ENCODE results near the gene GPR156.
A peak's percentile ranks its signal among the peaks of the same experiment; 100 is the strongest.

GPR156 gene

DNA sequence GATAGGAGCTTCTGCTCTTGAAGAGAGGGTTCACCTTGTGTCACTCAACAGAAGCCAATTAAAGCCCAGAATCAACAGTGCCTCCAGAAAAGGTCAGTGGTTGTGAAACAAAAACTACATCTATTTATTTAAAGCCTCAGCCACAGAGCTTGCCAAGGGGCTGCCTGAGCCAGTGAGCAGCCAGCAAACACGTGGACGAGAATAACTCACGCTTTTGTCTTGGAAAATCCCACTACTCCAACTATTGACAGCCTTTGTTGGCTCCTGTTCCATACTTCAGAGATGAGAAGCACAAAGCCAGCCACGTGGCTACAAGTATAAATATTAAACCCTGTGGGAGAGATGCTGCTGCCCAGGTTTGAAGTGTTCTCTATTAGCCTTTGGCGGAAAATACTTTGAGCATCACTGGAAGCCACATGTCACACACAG lies 10.3 kb downstream of the GPR156 start:
- Histone ChIP-seq H3K9me3 (ENCODE audit: control insufficient read depth, insufficient read depth, low read length) (no peaks in the 10 kb centered on the region), H3K4me3 (ENCODE audit: low read depth, low read length) (no peak overlapping the region), H3K4me1 (ENCODE audit: control insufficient read depth, insufficient read depth, low read length) (no peaks in the 10 kb centered on the region), H3K27ac (ENCODE audit: low read depth, low read length) (no peak overlapping the region), H3K36me3 (ENCODE audit: control insufficient read depth, insufficient read depth, low read length) (no peaks in the 10 kb centered on the region), H3K27me3 (ENCODE audit: control insufficient read depth, insufficient read depth, low read length) (no peaks in the 10 kb centered on the region), H3K9ac (ENCODE audit: low read depth, low read length) (no peak overlapping the region)

DNA sequence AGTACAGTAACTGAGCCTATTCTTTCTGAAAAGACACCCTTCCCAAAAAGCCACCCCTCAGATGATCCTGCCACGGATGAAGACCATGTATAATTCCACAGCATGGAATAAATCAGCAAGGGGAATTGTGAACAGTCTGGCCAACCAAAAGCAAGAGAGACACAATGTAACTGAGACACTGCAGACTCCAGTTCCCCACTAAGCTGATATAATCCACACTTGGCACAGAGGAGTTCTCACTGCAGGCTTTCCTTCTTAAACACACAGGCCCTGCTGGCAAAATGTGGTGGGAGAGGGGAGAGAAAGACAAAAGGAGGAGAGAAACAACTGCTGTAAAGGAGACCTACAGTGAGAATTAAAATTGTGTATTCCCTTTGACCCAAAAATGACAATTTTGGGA lies 12.7 kb downstream of the GPR156 start:
- Histone ChIP-seq H3K36me3 (ENCODE audit: control insufficient read depth, insufficient read depth, low read length) (no peaks in the 10 kb centered on the region), H3K4me1 (ENCODE audit: control insufficient read depth, insufficient read depth, low read length) (no peaks in the 10 kb centered on the region), H3K27me3 (ENCODE audit: control insufficient read depth, insufficient read depth, low read length) (no peaks in the 10 kb centered on the region), H3K9ac (ENCODE audit: low read depth, low read length) (no peak overlapping the region), H3K9me3 (ENCODE audit: control insufficient read depth, insufficient read depth, low read length) (no peaks in the 10 kb centered on the region), H3K4me3 (ENCODE audit: low read depth, low read length) (no peak overlapping the region), H3K27ac (ENCODE audit: low read depth, low read length) (no peak overlapping the region)

DNA sequence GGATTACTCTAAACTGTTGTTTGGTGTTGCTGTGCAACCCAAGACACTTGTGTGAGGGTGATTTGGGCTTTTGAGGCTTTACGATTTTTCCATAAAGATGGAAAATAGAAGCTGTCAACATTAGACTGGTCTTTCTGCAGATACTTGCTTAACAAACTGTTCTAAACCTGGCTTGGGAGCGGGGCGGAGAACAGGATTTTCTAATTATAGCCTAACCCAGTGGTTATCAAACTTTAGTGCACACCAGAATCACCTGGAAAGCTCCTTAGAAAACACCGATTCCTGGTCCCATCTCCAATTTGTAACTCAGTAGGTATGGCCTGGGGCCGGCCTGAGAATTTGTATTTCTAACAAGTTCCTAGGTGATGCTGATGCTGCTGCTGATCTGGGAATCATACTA lies 19.0 kb downstream of the GPR156 start:
- Histone ChIP-seq H3K4me1 (ENCODE audit: control insufficient read depth, insufficient read depth, low read length) (peaks cover 6% of the 10 kb centered on the region; the same call in 1 of the 2 replicates), H3K36me3 (ENCODE audit: control insufficient read depth, insufficient read depth, low read length) (no peaks in the 10 kb centered on the region), H3K27me3 (ENCODE audit: control insufficient read depth, insufficient read depth, low read length) (no peaks in the 10 kb centered on the region), H3K9ac (ENCODE audit: low read depth, low read length) (no peak overlapping the region), H3K9me3 (ENCODE audit: control insufficient read depth, insufficient read depth, low read length) (no peaks in the 10 kb centered on the region), H3K4me3 (ENCODE audit: low read depth, low read length) (no peak overlapping the region), H3K27ac (ENCODE audit: low read depth, low read length) (no peak overlapping the region)

DNA sequence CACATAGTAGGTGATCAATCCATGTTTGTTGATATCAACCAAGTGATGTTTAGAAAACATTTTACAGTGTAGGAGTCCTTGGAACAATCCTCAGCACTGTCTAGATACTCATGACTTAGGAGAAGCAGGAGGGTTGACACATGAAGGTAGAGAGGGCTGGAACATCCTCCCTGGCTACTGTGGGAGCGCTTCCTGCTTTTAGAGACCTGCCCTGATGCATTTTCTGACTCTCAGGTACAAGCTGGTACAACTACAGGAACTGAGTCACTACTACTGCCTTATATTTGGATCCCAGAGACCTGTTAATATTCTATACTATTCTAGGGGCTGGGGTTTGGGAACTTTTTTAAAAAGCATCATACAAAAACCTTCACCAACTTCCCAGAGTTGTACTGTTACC lies 20.1 kb downstream of the GPR156 start:
- no peak overlapping the region for H3K9ac ChIP-seq (ENCODE audit: low read depth, low read length)
- H3K27me3 ChIP-seq (ENCODE audit: control insufficient read depth, insufficient read depth, low read length): no peaks in the 10 kb centered on the region

DNA sequence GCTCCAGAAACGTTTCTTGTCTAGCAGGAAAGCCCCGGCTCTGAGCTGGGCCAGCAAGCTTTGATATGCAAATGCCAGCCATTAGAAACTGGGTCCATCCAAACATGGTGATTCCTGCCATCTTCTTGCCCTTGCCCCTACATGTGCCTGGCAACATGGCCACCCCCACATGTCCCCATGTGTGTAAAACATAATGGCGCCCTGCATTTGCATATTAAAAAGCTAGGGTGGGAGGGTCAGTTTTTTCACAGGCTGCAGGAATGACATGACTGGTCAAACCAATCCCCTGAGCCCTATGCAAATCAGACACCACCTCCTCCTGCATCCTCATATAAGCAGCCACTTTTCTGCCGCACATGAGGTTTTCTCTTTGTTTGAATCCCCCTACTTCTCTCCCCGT lies 21.2 kb downstream of the GPR156 start:
- no peaks in the 10 kb centered on the region for H3K27me3 ChIP-seq (ENCODE audit: control insufficient read depth, insufficient read depth, low read length)
- H3K9me3 ChIP-seq (ENCODE audit: control insufficient read depth, insufficient read depth, low read length): no peaks in the 10 kb centered on the region
- H3K36me3 ChIP-seq (ENCODE audit: control insufficient read depth, insufficient read depth, low read length): no peaks in the 10 kb centered on the region
- H3K4me1 ChIP-seq (ENCODE audit: control insufficient read depth, insufficient read depth, low read length): peaks cover 6% of the 10 kb centered on the region; the same call in 1 of the 2 replicates
- no peak overlapping the region for H3K9ac ChIP-seq (ENCODE audit: low read depth, low read length)
- H3K4me3 ChIP-seq (ENCODE audit: low read depth, low read length): no peak overlapping the region
- H3K27ac ChIP-seq (ENCODE audit: low read depth, low read length): no peak overlapping the region

More for the DNA sequence above, 20.1 kb downstream of the GPR156 start:
- no peak overlapping the region for H3K4me3 ChIP-seq (ENCODE audit: low read depth, low read length)
- H3K9me3 ChIP-seq (ENCODE audit: control insufficient read depth, insufficient read depth, low read length): no peaks in the 10 kb centered on the region
- H3K27ac ChIP-seq (ENCODE audit: low read depth, low read length): no peak overlapping the region
- no peaks in the 10 kb centered on the region for H3K36me3 ChIP-seq (ENCODE audit: control insufficient read depth, insufficient read depth, low read length)
- H3K4me1 ChIP-seq (ENCODE audit: control insufficient read depth, insufficient read depth, low read length): peaks cover 6% of the 10 kb centered on the region; the same call in 1 of the 2 replicates

DNA sequence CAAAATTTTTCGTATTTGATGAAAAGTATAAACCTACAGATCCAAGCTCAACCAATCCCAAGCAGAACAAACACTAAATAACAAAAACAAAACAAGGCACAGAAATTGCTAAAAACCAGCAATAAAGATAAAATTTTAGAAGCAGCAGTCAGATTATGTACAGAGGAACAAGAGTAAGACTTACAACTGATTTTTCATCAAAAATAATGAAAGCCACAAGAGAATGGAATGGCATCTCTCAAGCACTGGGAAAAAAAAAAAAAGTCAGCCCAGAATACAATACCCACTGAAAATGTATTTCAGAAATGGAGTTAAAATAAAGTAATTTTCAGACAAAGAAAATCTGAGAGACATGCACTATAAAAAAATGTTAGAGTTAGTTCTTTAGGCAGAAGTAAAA lies 27.0 kb downstream of the GPR156 start:
- no peak overlapping the region for H3K4me3 ChIP-seq (ENCODE audit: low read depth, low read length)
- no peak overlapping the region for H3K27ac ChIP-seq (ENCODE audit: low read depth, low read length)
- no peak overlapping the region for H3K9ac ChIP-seq (ENCODE audit: low read depth, low read length)
- H3K27me3 ChIP-seq (ENCODE audit: control insufficient read depth, insufficient read depth, low read length): no peaks in the 10 kb centered on the region
- peaks cover under 1% of the 10 kb centered on the region; the same call in 1 of the 2 replicates for H3K4me1 ChIP-seq (ENCODE audit: control insufficient read depth, insufficient read depth, low read length)
- no peaks in the 10 kb centered on the region for H3K36me3 ChIP-seq (ENCODE audit: control insufficient read depth, insufficient read depth, low read length)
- peaks cover 9% of the 10 kb centered on the region for H3K9me3 ChIP-seq (ENCODE audit: control insufficient read depth, insufficient read depth, low read length)

- Histone ChIP-seq H3K4me3 (ENCODE audit: low read depth, low read length) (no peak overlapping the region), H3K4me1 (ENCODE audit: control insufficient read depth, insufficient read depth, low read length) (no peaks in the 10 kb centered on the region), H3K9ac (ENCODE audit: low read depth, low read length) (no peak overlapping the region), H3K27ac (ENCODE audit: low read depth, low read length) (no peak overlapping the region), H3K9me3 (ENCODE audit: control insufficient read depth, insufficient read depth, low read length) (no peaks in the 10 kb centered on the region), H3K27me3 (ENCODE audit: control insufficient read depth, insufficient read depth, low read length) (no peaks in the 10 kb centered on the region), H3K36me3 (ENCODE audit: control insufficient read depth, insufficient read depth, low read length) (no peaks in the 10 kb centered on the region)
Measured at GRCh38 chr3:120245386-120245785, 39.6 kb downstream of the GPR156 start.

- H3K9ac ChIP-seq (ENCODE audit: low read depth, low read length): no peak overlapping the region
- no peaks in the 10 kb centered on the region for H3K4me1 ChIP-seq (ENCODE audit: control insufficient read depth, insufficient read depth, low read length)
- H3K36me3 ChIP-seq (ENCODE audit: control insufficient read depth, insufficient read depth, low read length): no peaks in the 10 kb centered on the region
- no peaks in the 10 kb centered on the region for H3K27me3 ChIP-seq (ENCODE audit: control insufficient read depth, insufficient read depth, low read length)
- no peak overlapping the region for H3K4me3 ChIP-seq (ENCODE audit: low read depth, low read length)
- H3K9me3 ChIP-seq (ENCODE audit: control insufficient read depth, insufficient read depth, low read length): no peaks in the 10 kb centered on the region
- peak overlapping the region; percentile 52 for H3K27ac ChIP-seq (ENCODE audit: low read depth, low read length)
Measured at GRCh38 chr3:120244834-120245225, 40.2 kb downstream of the GPR156 start.

DNA sequence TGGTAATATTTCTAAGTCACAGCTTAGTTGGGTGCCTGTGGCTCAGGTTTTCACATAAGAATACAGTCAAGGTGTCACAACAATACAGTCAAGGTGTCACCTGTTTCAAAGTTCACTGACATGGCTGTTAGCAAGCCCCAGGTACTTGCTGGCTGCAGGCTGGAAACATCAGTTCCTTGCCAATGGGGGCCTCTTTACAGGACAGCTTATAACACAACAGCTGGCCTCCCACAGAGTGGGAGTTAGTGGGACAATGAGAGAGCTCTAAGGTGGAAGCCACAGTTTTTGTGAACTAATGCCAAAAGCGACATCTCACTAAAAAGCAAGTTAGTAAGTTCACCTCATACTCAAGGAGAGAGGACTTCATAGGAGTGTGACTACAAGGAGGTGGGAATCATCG lies 45.4 kb downstream of the GPR156 start:
- Histone ChIP-seq H3K36me3 (ENCODE audit: control insufficient read depth, insufficient read depth, low read length) (no peaks in the 10 kb centered on the region), H3K27me3 (ENCODE audit: control insufficient read depth, insufficient read depth, low read length) (no peaks in the 10 kb centered on the region), H3K9ac (ENCODE audit: low read depth, low read length) (no peak overlapping the region), H3K4me3 (ENCODE audit: low read depth, low read length) (no peak overlapping the region), H3K9me3 (ENCODE audit: control insufficient read depth, insufficient read depth, low read length) (no peaks in the 10 kb centered on the region), H3K27ac (ENCODE audit: low read depth, low read length) (no peak overlapping the region), H3K4me1 (ENCODE audit: control insufficient read depth, insufficient read depth, low read length) (peaks cover 3% of the 10 kb centered on the region; the same call in 1 of the 2 replicates)

- Histone ChIP-seq H3K9ac (ENCODE audit: low read depth, low read length) (no peak overlapping the region), H3K4me1 (ENCODE audit: control insufficient read depth, insufficient read depth, low read length) (peaks cover 10% of the 10 kb centered on the region), H3K27ac (ENCODE audit: low read depth, low read length) (no peak overlapping the region), H3K36me3 (ENCODE audit: control insufficient read depth, insufficient read depth, low read length) (no peaks in the 10 kb centered on the region), H3K27me3 (ENCODE audit: control insufficient read depth, insufficient read depth, low read length) (no peaks in the 10 kb centered on the region), H3K4me3 (ENCODE audit: low read depth, low read length) (no peak overlapping the region), H3K9me3 (ENCODE audit: control insufficient read depth, insufficient read depth, low read length) (peaks cover 3% of the 10 kb centered on the region; the same call in 1 of the 2 replicates)
Measured at GRCh38 chr3:120227710-120228347, 57.2 kb downstream of the GPR156 start.

DNA sequence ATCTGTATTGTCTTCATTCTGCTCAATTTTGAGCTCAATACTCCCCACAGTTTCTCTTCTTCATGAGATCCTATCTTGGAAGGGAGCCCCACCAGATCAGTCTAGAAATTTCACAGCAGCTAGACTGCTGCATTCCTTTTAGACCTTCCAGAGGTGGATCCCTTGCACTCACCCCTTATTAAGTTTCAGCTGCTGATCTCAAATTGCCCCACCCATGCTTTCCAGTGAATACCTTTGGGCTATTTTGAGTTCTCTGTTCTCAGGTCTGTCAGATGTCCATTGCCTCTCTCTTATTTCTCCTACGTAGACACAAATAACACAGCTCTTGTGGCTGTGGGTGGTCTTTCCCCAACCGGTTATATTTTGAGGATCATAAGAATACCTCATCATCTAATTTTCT lies 60.8 kb downstream of the GPR156 start:
- Histone ChIP-seq H3K36me3 (ENCODE audit: control insufficient read depth, insufficient read depth, low read length) (no peaks in the 10 kb centered on the region), H3K4me1 (ENCODE audit: control insufficient read depth, insufficient read depth, low read length) (peaks cover 10% of the 10 kb centered on the region), H3K27me3 (ENCODE audit: control insufficient read depth, insufficient read depth, low read length) (no peaks in the 10 kb centered on the region), H3K9ac (ENCODE audit: low read depth, low read length) (no peak overlapping the region), H3K4me3 (ENCODE audit: low read depth, low read length) (no peak overlapping the region), H3K9me3 (ENCODE audit: control insufficient read depth, insufficient read depth, low read length) (no peaks in the 10 kb centered on the region), H3K27ac (ENCODE audit: low read depth, low read length) (no peak overlapping the region)

Measured in HUES48 (cell line).